GM10266 (cell line): ENCODE data around the gene TEX55.

Experiments used
- DNase-seq: peaks from one replicate; pipeline ENCODE4 v3.0.0; 2012; ENCODE audit errors: extremely low spot score
- TF ChIP-seq, protein P1 (sequence below): IDR thresholded peaks from 2 replicates; pipeline ENCODE4 v1.5.1; 2012; ENCODE audit warnings: mild to moderate bottlenecking, low read depth; ENCODE audit not compliant: control insufficient read depth, insufficient read depth; ENCODE audit errors: missing control alignments

The TEX55 gene

DNA sequence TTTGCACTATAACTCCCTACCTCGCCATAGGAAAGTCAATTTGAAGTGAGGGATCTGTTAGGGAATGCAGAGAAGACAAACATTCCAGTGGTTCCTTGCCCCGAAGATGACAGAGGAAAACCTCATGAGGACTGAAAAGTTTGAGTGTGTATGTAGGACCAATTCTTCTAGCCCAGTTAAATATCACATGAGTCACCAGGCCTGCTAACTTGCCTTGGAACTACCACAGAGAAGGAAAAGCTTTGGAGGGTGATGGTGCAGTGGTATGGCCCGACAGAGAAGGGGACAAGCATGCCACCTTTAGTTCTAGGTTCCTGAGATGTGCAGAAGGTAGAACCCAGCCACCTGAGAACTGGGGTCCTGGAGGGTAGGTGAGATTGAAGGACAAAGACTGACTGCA, 24.9 kb downstream of the TEX55 start:
- no peak for DNase-seq
- TF ChIP-seq, protein P1, sequence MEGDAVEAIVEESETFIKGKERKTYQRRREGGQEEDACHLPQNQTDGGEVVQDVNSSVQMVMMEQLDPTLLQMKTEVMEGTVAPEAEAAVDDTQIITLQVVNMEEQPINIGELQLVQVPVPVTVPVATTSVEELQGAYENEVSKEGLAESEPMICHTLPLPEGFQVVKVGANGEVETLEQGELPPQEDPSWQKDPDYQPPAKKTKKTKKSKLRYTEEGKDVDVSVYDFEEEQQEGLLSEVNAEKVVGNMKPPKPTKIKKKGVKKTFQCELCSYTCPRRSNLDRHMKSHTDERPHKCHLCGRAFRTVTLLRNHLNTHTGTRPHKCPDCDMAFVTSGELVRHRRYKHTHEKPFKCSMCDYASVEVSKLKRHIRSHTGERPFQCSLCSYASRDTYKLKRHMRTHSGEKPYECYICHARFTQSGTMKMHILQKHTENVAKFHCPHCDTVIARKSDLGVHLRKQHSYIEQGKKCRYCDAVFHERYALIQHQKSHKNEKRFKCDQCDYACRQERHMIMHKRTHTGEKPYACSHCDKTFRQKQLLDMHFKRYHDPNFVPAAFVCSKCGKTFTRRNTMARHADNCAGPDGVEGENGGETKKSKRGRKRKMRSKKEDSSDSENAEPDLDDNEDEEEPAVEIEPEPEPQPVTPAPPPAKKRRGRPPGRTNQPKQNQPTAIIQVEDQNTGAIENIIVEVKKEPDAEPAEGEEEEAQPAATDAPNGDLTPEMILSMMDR, result no peak

DNA sequence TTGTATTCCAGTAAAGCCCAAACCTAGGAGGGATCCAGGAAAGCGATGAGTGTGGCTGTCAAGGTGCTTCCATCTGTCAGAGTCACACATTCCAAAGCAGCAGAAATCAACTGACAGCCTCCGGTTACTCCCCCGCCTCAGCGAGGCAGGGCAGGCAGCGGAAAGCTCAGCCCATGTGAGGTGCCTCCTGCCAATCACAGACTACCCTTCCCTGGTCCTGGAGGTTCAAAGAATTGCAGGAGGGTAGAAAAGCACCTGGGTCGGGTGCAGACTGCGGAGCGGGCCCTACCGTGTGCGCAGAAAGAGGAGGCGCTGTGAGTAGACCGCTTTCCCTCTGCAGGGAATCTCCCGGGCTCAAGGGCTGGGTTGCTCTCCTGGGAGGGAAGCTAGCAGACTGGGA, 27.4 kb downstream of the TEX55 start, which contains the start of gene UPK1B:
UPK1B (plus strand) TSS at position 274 of the 400 bp plus-strand sequence. CDS start 13,144 bp downstream, outside the sequence.
- TF ChIP-seq, protein P1, result no peak

DNA sequence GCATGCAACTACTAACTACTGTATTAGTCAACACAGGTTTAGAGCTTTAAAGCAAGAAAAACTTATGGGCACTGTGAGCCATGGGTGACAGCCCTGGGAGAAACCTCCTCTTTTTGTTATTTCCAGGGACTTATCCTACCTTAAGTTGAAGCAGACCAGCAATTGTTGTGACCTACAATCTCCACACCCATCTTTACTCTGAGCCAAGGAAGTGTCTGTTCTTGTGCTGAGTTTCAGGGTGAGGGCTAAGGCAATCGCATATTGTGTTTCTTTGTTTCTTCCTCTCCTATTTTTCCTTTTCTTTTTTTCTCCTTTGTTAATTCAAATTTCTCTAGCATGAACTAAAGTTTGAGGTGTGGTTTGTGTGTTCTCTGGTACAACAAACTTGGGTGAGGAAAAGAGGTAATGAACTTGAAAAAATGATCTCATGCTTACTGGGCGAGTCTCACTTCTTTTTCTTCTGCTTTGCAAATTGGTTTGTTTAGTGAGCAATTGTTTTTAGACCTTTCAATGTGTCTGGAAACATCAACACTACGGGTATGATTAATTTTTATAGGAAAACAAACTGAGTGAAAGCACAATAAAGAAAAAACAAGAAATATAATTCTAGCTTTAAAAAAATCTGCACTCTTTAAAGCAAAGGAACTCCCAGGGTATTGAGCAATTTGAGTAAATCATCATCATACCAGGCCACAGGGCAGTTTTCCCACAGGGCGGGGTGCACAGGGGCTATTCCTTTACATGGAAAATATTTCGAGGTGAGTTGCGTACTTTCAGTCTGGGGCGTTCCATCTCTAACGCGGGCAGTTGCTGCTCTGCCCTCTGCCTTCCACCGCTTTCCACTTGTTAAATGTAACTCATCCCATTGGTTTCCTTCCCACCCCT, 30.1 kb downstream of the TEX55 start:
- TF ChIP-seq, protein P1, result no peak
- no peak for DNase-seq

More for the DNA sequence above, 27.4 kb downstream of the TEX55 start, which contains the start of gene UPK1B:
- no peak for DNase-seq

DNA sequence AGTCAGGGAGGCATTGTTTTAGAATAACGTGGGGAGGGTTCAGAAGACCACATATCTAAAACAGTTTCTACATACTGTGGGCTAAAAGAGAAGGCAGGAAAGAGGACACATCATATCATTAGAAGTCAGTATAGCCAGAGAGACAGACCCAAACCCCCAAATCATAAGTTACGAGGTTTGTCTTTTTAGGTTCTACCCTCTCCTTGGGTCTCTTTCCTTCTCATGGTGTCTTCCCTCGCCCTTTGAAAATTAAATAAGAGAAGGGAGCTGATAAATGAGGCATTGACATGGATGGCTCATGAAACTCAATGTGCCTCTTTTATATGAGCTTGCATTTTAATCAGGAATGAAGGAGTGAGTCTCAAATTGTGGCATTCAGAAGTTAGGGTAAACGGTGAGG, 30.8 kb downstream of the TEX55 start:
- TF ChIP-seq, protein P1, result no peak
- no peak for DNase-seq

DNA sequence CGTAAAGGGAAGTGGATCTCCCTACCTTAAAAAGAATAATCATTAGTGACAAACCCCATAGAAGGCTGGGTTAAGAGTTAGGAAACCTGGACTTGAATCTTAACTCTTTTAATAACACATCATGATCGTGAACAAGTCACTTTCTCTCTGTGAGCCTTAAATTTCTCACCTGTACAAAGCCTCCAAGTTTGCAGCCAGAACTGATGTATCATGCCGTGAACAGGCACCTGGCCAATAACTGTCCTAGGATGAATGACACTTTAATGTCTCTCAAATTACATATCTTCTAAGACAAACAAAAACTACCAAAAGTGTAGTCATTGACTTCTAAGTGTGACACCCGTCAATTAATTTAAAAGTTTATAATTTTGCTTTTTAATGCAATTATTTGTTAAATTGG, 31.4 kb downstream of the TEX55 start:
- TF ChIP-seq, protein P1, result no peak
- DNase-seq, result no peak

DNA sequence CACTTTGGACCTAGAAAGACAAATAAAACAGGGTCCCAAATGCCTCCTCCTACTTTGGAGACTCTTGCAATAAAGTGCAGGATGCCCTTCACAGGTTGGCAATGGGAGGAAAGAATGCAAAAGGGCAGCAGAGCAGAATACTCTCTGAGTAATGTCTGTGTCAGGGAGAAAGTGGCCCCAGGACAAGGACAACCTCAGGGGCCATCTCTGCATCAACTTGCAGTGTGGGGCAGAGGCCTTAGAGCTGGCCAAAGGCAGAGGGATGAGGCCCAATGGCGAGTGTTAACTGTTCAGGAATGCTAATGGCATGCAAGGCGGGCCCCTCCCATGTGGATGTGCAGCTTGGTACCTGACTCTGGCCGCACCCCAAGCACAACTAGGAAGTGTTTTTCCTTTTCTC, 35.8 kb downstream of the TEX55 start:
- DNase-seq, result no peak

More for the DNA sequence above, 35.8 kb downstream of the TEX55 start:
- TF ChIP-seq, protein P1, result no peak
